Stimulated activated CD4-positive, alpha-beta T cell treated with anti-CD3 and anti-CD28 coated beads, TNF-alpha, amount 100 ng/mL, for 24 hours (primary cell): ENCODE results near the gene LRRN4.

Source experiments
- DNase-seq, 3 experiments: peaks; one replicate each; pipeline ENCODE4 v3.0.0-alpha.2; 2020; ENCODE audit warnings: low read depth in 3 of 3

The LRRN4 gene

GRCh38 chr20:6053776-6054688 lies at the start of gene LRRN4:
LRRN4 (minus strand) TSS chr20:6054060; CDS start chr20:6052799, 1,261 bp downstream.
- DNase-seq, result no peak

- no peak for DNase-seq
These were observed 49.4 kb upstream of the LRRN4 start for GRCh38 chr20:6103301-6103700.

GRCh38 chr20:6101346-6101745 lies 47.5 kb upstream of the LRRN4 start:
- no peak for DNase-seq

- no peak for DNase-seq
These were observed 46.4 kb upstream of the LRRN4 start for GRCh38 chr20:6100246-6100645.

- no peak for DNase-seq
These were observed 46.0 kb upstream of the LRRN4 start for GRCh38 chr20:6099819-6100218.

- no peak for DNase-seq
These were observed 41.5 kb upstream of the LRRN4 start for GRCh38 chr20:6095409-6095808.

GRCh38 chr20:6094565-6094964 lies 40.7 kb upstream of the LRRN4 start:
- no peak for DNase-seq

GRCh38 chr20:6094063-6094462 lies 40.2 kb upstream of the LRRN4 start:
- DNase-seq, result no peak

GRCh38 chr20:6091661-6092060 lies 37.8 kb upstream of the LRRN4 start:
- no peak for DNase-seq

GRCh38 chr20:6086868-6087267 lies 33.0 kb upstream of the LRRN4 start:
- no peak for DNase-seq

GRCh38 chr20:6083926-6084325 lies 30.1 kb upstream of the LRRN4 start:
- DNase-seq, result no peak

GRCh38 chr20:6081236-6081635 lies 27.4 kb upstream of the LRRN4 start:
- no peak for DNase-seq

- no peak for DNase-seq
These were observed 25.2 kb upstream of the LRRN4 start for GRCh38 chr20:6079016-6079415.

- no peak for DNase-seq
These were observed 21.8 kb upstream of the LRRN4 start for GRCh38 chr20:6075428-6076219.

GRCh38 chr20:6074784-6075183 lies 20.9 kb upstream of the LRRN4 start:
- no peak for DNase-seq

- DNase-seq, result no peak
These were observed 20.3 kb upstream of the LRRN4 start for GRCh38 chr20:6074145-6074561.

GRCh38 chr20:6070829-6071695 lies 17.2 kb upstream of the LRRN4 start:
- DNase-seq, result no peak

- DNase-seq, result no peak
These were observed 15.8 kb upstream of the LRRN4 start for GRCh38 chr20:6069669-6070068.

GRCh38 chr20:6067763-6068318 lies 14.0 kb upstream of the LRRN4 start:
- no peak for DNase-seq

- DNase-seq, result no peak
These were observed 12.7 kb upstream of the LRRN4 start for GRCh38 chr20:6066582-6066981.

- no peak for DNase-seq
These were observed 7.7 kb upstream of the LRRN4 start for GRCh38 chr20:6061544-6061943.

GRCh38 chr20:6060213-6060612 lies 6.4 kb upstream of the LRRN4 start:
- no peak for DNase-seq
